Amygdala (tissue), 56 donors: Measurements from ENCODE around the gene CELF2.

Source experiments
- DNase-seq, 56 donors: peaks; one replicate each; lab custom pipeline; 2025; lab: John Stamatoyannopoulos, UW

The CELF2 gene

DNA sequence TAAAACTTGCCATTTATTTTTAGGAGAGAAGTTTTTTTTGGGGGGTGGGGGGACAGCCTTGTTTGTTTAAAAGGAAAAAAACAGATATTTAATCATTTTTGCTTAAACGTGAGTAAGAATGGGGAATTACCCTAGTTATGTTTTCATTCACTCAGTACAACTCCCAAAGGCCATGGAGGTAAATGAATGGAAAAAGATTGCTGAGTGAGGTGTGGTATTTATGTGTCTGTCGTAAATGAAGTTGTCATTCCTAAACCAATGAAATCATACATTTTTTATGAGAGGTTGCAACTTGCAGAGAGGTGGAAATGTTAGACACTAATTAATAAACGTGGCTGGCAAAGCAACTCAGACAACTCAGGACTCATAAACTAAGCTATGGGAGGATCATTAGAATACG is 218.1 kb downstream of the CELF2 start:
- no peak for DNase-seq

DNA sequence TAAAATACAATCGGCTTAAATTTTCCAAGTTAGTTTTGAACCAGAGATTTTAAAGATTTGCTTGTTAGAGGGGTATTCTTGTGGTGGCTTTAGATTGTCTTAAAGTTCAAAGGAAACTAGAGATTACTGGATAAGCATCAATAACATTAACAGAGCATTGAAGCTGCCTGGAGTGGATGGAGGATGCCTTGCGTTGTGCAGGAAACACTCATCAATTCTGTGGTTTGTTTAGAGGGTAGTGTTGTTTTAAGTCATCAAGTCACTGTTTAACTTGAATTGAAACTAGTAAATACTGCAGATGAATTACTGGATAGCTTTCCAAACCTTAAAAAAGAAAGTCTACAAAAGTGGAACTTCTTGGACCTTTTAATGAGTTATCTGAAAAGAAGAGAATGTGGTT is 218.6 kb downstream of the CELF2 start:
- DNase-seq, result no peak

DNA sequence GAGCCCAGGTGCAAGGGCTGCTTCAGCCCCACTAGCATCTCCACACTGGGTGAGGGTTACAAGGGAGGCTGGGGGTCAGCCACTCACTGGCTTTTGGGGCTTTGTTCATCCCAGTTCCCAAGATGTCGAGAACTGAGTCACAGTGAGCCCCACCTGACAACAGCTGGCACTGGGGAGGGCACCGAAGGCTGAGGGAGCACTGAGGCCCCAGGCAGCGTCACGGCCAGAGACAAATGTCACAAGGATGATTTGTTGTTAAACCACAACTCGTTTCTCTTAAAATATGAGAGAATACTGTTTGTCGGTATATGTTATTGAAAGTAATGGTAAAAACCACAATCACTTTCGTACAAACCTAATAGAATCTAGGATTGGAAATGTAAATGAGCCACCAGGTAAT is 219.9 kb downstream of the CELF2 start:
- no peak for DNase-seq

DNA sequence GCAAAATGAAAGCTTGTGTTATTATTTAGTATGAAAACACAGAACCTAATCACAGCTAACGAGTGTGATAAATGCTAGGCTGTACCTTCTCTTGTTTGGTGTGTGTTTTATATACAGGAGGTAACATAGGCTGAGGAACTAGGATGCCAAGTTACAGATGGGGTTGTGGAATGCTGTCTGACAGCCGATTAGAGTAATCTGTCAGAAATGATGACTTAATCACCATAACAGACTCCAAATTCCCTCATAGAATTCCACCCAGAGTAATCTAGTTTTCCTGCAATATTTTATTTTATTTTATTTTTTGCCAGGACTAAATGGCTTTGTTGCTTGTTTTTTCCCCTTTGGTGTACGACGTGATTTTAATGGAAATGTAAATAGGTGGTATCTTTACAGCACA is 221.2 kb downstream of the CELF2 start:
- no peak for DNase-seq

DNA sequence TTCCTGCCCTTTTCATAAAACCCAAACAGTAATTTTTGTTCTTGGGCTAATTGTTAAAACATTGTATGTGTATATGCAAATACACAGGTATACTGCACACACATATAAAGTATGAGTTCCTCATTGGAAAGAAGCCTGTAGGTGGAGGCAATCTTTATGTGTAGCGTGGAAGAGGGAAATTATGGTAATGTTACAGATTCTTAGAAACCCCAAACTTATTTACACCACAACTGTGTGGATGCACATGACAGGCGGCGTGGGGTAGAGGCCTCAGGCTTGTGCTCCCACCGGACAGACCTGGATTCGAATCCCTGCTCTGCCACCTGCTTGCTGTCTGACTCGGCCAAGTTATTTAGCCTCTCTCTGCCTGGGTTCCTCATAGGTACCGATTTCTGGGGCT is 223.0 kb downstream of the CELF2 start:
- DNase-seq, result no peak

DNA sequence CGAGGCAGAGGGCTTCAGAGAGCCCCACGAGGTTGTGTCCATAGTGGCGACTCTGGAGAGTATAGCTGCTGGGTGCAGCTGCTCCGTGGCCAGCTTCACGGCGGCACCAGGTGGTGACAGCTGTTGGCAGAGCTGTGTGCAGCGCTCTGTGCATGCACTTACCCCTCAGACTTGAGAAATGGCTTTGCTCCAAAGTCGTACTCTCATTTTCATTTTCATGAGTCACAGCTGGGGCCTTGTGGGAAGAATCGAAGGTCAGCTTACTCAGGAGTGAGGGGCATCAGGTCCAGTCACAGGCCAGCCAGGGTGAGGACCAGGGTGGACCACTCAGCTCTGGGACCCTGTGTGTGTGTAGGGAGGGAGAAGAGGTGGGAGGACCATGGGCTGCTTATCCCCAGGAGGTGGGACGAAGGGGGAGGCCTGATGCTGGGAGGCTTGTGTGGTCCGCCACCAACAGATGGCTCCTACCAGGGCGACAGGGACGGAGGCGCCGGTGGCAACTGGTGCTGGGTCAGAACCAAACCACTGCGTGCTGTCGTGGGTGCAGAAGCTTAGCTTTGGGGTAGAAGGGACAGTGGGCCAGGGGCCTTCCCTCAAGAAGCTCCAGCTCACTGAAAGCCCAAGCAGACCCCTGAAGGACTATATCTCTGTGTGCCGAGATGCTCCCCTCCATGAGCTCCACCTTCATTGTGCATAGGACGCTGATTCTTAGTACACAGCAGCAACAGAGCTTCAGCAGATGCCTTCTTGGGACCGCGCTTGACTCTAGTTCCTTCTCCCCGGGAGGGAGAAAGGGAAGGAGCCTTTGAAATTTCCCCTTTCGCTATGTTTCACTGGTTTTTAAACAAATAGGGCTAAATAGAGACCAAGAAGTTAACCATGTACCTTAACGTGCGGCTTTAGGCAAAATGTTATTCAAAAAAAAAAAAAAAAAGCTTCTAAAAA is 225.0 kb downstream of the CELF2 start:
- peak in 1 of 56 donors; percentile 24 for DNase-seq

DNA sequence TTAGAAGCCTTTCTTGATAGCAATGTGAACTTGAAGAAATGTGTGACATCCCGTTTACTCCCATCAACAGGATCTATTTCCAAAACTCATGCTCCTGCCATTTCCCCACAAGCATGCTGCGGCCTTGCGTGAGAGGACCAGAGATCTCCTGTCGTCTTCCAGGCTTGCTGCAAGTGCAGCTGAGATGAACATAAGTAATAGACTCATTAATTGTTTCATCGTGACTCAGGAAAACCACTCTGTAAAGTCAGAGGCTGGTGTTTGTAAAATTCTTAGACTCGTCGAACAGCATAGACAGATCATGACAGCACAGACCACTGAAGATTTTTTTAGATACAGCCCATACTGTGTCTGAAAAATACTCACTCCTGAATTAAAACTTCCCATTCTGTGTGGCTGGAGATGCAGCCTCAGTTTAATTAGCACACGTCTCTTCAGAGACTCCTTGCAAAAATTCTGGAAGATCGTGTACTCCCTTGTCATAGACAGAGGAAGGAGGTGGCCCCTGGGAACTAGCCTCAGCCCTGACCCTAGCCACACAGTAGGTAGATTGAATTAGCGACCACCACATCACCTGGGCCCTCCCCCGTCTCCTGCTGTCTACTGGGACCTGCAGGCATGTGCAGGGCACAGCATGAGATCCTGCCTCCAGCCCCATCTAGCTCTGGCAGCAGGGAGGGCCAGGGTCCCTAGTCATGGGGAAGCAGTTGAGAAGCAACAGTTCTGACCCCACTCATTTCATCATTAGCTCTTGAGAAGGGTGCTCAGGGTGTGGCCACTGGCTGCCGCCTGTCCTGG is 226.0 kb downstream of the CELF2 start:
- DNase-seq, result no peak

DNA sequence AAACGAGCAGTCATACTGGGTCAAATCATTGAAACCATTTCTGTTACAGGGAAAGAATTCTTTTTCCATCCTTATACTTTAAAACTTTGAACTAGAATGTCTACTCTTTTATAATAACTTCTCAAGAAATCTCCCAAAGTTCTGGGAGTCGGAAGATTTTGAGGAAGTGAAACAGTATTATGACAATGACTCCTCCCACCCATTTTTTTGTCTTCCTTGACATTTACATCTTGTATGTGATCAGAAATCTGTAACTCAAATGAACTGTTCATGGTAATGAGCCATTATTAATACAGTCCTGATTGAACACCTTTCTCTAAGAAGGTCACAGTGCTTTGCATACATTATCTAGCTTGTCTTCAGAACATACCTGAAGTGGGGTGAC is 227.4 kb downstream of the CELF2 start:
- no peak for DNase-seq

DNA sequence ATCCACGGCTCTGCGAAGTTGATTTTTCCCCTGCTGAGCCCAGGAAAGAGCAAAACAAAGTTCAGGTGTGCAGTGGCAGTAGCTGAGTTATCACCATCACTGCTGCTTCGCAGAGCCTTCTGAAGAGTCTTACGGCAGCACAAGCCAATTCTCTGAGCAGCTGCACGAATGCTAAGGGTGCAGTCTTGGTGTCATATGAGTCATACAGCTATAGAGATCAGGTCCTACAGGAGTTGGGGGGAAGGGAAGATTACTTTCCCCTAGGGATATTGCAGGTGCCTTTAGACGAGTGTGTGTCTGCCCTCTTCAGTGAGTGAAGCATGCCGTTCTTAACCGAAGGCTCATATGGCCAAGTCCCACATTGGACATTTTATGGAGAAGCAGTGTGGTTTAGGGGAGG is 227.8 kb downstream of the CELF2 start:
- DNase-seq, result no peak

DNA sequence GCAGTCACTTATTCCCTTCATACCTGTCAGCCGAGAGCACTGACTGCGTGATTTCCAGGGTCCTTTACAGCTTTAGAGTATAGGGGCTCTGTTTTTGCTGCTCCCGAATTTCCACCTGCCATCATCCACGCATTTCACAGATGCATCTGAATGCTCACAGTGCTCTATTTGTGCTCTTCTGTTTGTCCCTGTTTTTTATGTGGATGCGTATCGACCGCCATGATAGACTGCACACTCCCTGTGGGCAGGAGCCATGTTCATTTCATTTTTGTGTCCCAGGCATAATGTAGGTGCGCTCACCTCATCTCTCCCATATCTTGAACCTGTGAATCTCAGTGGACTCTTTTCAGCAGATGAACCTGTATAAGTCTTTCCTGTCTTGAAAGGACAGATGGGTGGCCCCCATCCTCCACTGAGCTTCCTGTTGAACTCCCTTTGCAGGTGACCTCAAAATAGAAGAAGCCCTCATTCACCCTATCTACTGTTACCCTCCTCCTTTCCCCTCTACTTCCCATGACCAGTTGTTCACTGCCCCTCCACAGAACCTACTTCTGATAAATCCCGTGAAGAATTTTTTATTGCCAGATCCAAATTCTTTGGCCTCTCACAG is 228.4 kb downstream of the CELF2 start:
- DNase-seq, result no peak

DNA sequence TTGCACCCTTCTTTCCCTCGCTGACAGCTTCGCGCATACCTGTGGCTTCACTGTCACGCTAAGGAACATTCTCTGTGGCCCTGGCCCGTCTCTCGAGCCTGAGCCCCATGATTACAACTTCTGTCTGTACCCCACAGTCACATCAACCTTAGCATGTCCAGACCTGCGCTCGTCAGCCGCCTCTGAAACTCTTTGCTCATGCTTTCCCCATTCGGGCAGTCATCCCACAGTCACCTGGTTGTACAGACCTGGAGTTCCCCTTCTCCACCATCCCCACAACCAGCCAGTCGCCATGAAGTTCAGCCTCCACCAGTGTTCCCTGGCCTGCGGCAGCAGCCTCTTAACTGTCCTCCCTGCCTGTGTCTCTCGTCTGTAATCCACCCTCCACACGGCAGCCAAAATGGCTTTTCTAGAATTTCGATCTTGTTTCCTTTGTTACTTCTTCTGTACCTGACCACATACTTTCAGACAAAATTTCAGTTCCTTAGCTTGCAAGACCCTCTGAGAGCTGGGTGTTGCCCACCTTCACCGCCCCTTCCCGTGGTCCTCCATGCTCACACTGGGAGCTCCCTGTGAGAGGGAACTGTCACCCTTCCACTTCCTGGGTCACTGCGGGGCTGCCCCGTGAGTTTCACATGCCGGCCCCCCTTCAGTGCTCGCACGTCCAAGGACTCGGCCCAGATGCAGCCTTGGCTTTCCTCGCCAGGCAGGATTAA is 229.2 kb downstream of the CELF2 start:
- DNase-seq, result no peak

DNA sequence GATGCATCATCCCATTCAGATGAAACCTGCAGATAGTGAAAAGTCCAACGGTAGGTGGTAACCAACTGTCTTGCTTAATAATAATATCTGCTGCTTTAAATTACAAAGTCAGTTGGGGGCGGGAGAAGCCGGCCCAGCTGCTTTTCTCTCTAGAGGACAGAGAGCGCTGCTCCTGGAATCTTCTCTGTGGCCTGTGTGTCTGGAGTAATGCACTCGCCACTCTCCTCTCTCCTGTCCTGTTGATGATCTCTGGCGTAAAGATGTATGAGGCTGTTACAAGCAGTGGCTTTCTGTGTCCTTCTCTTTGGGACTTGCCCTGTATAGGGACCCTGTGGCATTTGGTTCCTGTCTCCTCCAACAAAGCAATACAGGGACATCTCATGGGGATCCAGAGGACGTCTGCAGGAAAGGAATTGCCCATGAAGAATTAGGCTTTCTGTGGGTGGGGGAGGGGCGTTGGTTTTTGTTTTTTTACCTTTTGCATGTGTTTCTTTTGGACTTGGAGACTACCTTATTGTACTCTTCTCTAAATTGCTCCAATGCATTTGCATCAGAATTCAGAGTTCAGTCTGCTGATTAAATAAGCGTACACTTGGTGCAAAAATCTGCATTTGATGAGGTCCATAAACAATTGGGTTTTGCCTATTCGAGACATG is 231.6 kb downstream of the CELF2 start:
- no peak for DNase-seq

DNA sequence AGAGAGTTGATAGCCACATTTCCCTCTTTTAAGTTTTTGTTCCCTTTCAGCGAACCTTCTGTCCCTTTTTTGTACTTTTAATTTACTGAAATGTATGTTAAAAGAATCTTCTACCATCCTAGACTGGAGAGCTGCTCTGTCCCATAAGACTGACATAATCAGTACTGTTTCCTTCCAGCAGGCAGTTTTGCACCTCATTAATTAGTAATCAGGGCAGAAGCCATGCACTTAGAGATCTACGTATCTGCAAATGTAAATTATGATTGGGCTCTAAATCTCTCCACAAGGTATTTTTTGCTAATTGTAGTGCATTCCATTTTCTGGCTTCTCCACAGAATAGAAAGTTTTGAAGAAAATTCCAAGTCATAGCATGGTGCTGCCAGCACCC is 232.1 kb downstream of the CELF2 start:
- DNase-seq, result no peak

DNA sequence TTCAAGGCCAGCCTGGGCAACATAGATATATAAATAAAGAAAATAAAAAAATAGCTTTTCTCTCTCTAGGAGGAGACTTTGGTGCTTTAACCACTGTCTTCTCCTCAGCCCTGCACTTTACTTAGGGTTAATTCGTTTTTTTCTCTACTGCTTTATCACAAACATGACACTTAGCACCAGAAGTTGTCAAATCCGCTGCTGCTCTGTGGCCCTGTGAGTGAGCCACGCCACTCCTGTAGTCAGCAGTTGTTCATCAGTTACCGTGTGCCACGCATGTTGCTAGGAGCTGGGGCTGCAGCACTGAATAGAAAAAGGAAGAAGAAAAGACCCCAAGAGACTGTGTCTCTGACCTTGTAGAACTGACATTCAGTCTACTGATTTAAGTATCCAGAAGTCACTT is 232.6 kb downstream of the CELF2 start:
- no peak for DNase-seq

DNA sequence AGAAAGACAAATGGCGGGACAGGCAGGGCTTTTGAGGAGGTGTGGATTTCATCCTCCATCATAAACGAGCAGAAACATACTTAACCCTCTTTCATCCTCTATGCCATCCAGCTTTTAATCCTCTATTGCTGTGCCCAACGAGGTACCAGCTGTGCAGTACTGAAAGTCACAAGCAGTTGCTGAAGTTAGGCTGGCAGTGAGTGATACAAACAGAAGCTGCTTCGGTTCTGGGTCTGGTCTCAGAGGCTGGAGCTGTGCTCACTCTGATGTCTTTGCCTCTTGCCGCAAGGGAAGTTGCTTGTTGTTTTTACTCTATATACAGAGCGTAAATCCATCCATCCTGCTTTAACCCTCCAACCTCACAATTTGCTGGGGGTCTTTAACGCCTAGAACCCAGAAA is 235.2 kb downstream of the CELF2 start:
- no peak for DNase-seq

DNA sequence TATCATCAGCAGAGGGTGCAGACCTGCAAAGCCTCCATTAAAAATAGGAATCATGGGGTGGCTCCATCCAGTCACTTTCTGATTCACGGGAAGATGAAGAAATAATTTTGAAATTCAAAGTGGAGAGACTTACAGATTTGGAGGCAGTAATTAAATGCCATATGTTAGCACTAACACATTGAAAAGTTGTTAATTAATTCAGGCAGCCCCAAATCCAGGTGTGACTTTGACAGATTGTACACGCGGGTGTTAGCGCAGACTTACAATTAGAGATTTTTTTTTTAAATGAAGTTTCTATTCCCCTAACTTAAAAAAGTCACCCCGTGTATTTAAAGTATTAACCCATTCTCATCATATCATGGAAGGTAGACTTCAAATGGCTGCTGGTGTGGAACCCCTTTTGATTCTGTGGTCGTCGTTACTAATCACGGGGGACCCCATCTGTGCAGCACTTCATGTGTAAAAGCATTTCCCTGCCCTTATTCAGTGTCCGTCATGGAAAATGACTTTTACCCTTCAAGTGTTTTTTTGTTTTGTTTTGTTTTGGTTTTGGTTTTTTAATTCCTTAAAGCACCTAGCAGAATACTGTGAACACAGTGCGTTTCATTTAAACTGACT is 235.8 kb downstream of the CELF2 start:
- no peak for DNase-seq

DNA sequence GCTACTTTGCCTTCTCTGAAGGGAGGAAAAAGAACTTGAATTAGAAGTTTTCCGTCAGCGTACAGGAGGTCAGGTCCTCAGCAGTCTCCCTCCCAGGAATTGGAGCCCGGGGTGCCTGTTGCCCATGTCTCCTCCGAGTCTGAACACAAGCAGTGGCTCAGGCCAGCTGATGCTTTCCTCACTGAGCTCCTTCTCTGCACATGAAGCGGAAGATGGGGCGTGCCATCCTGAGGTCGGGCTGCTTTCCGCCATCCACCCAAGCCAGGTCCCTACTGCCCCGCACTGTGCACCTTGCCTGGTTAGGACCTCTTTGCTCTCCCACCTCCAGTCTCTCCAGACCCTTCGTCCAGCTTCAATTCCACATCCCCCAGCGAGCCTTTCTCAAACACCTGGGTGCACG is 237.5 kb downstream of the CELF2 start:
- no peak for DNase-seq

DNA sequence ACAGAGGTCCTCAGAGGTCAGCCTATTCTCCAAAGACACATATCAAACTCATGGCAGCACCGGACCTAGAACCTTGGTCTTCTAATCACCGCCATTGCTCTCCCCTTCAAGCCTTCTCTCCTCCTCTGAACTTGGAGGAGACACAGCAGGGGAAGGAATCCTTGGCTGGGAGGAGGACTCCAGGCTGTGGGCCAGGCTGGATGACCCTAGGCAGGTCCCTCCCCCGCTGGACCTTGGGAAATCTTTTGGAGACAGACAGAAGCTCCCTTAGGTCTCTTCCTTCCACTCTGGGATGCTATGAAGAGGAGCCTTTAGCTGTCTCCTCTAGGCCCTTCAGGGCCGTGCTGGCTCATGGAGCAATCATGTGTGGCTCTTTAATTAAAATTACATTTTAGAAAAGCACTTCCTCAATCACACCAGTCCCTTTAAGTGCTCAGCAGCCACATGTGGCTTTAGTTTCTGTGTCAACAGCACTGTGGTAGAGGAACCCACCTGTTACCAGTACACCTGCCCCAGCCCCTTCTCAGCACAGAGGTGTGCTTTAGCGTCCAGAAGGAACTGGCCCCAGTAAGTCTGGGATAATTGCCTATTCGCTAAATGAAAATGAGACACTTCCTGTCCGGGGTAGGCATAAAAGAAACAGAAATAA is 238.2 kb downstream of the CELF2 start:
- DNase-seq, result no peak

DNA sequence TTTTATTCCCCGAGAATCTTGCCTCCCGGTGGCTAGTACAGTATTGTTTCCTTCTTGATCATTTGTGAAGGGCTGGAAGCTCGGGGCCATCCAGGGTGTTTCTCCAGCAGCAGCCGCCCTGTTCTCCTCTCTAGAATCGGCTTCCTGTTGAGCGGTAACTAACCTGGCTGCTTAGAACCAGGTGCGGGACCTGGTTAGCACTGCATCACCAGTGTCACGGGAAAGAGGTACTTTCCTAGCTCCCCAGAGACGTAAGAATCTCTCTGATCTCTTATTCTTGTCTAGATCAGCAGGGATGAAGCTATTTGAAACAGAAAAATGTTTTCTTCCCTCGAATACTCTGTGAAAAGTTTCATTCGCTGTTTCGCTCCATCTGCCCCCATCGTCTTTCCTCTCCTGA is 239.2 kb downstream of the CELF2 start:
- DNase-seq, result no peak
